ENCODE results near the gene SLC22A16.
"Not testable (repeated sequence)": the region's sequence is repeated elsewhere in the genome, so short reads cannot be mapped to it uniquely, and the experiment has no call there.

SLC22A16 gene

DNA sequence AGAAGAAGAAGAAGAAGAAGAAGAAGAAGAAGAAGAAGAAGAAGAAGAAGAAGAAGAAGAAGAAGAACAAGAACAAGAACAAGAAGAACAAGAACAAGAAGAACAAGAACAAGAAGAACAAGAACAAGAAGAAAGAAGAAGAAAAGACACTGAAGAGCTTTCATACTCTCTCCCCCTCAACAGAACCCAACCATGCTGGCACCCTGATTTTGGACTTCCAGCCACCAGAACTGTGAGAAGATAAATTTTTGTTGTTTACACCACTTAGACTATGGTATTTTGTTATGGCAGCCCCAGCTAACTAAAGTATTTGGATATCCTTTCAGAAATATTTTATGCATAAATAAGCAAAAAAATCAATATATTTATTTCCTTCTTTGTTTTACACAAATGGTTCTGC lies 36.1 kb upstream of the SLC22A16 start:
- H3K9ac ChIP-seq (ENCODE audit: low read length); H3K4me3 ChIP-seq (ENCODE audit: low read length); H3K27ac ChIP-seq (ENCODE audit: low read length); H3K36me3 ChIP-seq (ENCODE audit: control insufficient read depth, low read depth, low read length); H3K27me3 ChIP-seq (ENCODE audit: control insufficient read depth, insufficient read depth, low read length); H3K9me3 ChIP-seq (ENCODE audit: control insufficient read depth, low read depth, low read length): not testable (repeated sequence)
- H3K4me1 ChIP-seq (ENCODE audit: control insufficient read depth, low read depth, low read length): peaks cover 16% of the 10 kb centered on the region

DNA sequence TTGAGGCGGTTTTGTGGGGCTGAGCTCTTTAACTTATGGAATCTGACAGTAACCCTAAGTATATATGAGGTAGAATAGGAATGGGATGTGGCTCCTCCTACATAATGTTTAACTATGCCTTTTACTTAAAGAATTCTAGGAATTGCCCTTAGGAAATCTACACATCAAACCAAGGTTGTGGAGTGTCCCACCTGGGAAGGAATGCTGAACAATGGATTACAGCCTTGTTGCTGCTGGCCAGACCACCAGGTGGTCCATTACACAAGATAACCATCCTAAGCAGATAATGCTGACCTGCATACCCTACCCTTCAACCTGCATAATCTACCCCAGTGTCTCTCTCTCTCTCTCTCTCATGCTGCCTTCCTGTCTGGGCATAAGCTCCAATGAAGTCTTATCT lies 35.0 kb upstream of the SLC22A16 start:
- no peaks in the 10 kb centered on the region for H3K36me3 ChIP-seq (ENCODE audit: control insufficient read depth, low read depth, low read length)
- H3K27ac ChIP-seq (ENCODE audit: low read length): no peak overlapping the region
- H3K27me3 ChIP-seq (ENCODE audit: control insufficient read depth, insufficient read depth, low read length): no peaks in the 10 kb centered on the region
- peaks cover 16% of the 10 kb centered on the region for H3K4me1 ChIP-seq (ENCODE audit: control insufficient read depth, low read depth, low read length)
- H3K9me3 ChIP-seq (ENCODE audit: control insufficient read depth, low read depth, low read length): no peaks in the 10 kb centered on the region
- H3K9ac ChIP-seq (ENCODE audit: low read length): no peak overlapping the region
- no peak overlapping the region for H3K4me3 ChIP-seq (ENCODE audit: low read length)

DNA sequence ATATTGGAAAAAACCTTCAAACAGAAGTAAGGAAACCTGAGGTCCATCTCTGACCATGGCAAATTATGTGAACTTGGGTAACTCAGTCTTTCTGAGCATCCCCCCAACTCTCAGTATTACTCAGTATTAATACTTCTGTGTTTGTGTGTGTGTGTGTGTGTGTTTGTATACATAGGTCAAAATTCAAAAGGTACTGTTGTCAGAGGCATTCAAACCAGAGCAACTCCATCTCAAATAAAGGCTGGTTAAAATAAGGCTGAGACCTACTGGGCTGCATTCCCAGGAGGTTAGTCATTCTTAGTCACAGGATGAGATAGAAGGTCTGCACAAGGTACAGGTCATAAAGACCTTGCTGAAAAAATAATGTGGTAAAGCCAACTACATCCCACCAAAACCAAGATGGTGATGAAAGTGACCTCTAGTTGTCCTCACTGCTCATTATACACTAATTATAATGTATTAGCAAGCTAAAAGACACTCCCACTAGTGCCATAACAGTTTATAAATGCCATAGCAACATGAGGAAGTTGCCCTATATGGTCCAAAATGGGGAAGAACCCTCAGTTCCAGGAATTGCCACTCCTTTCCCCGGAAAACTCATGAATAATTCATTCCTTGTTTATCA lies 33.3 kb upstream of the SLC22A16 start:
- no peaks in the 10 kb centered on the region for H3K9me3 ChIP-seq (ENCODE audit: control insufficient read depth, low read depth, low read length)
- no peaks in the 10 kb centered on the region for H3K36me3 ChIP-seq (ENCODE audit: control insufficient read depth, low read depth, low read length)
- peaks cover 16% of the 10 kb centered on the region for H3K4me1 ChIP-seq (ENCODE audit: control insufficient read depth, low read depth, low read length)
- no peaks in the 10 kb centered on the region for H3K27me3 ChIP-seq (ENCODE audit: control insufficient read depth, insufficient read depth, low read length)
- H3K27ac ChIP-seq (ENCODE audit: low read length): no peak overlapping the region
- H3K4me3 ChIP-seq (ENCODE audit: low read length): no peak overlapping the region
- H3K9ac ChIP-seq (ENCODE audit: low read length): no peak overlapping the region

DNA sequence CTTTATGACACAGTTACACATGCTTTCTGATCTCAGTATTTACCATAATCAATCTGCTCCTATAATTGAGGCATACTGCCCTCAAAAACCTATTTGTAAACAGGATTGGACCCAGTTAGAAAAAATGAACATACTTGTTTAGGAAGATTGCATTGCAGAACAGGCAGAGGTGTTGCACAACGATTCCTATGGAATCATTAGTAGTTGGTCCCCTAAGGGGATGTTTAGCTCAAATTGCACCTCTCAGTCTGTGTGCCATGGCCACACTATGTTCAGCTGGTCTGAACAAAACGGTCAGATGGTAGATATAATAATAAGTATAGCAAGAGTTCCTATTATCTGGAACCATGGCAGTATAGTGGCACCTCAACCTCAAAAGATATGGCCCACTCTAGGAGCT lies 28.5 kb upstream of the SLC22A16 start:
- not testable (repeated sequence) for H3K4me3 ChIP-seq (ENCODE audit: low read length); H3K36me3 ChIP-seq (ENCODE audit: control insufficient read depth, low read depth, low read length); H3K27ac ChIP-seq (ENCODE audit: low read length); H3K9ac ChIP-seq (ENCODE audit: low read length); H3K27me3 ChIP-seq (ENCODE audit: control insufficient read depth, insufficient read depth, low read length); H3K4me1 ChIP-seq (ENCODE audit: control insufficient read depth, low read depth, low read length); H3K9me3 ChIP-seq (ENCODE audit: control insufficient read depth, low read depth, low read length)

DNA sequence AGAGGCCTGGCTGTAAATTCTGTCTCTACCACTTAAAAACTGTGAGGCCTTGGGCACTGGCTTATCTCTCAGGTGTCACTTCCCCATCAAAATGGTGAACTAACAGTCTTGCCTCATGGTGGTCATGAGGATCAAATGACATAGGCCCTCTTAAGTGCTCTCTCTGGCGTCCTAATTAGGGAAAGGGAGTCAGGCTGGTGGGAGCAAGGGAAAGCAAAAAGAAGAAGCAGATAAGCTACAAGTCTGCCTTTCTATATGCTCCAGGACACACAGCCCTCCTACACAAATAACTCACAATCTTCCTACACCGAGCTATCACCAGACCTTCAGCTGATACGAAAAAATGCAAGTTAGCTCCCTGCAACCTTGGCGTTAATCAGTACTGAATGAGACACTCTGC lies 19.5 kb upstream of the SLC22A16 start:
- Histone ChIP-seq H3K4me3 (ENCODE audit: low read length) (no peak overlapping the region), H3K9ac (ENCODE audit: low read length) (no peak overlapping the region), H3K9me3 (ENCODE audit: control insufficient read depth, low read depth, low read length) (no peaks in the 10 kb centered on the region), H3K36me3 (ENCODE audit: control insufficient read depth, low read depth, low read length) (no peaks in the 10 kb centered on the region), H3K27ac (ENCODE audit: low read length) (no peak overlapping the region), H3K4me1 (ENCODE audit: control insufficient read depth, low read depth, low read length) (no peaks in the 10 kb centered on the region), H3K27me3 (ENCODE audit: control insufficient read depth, insufficient read depth, low read length) (no peaks in the 10 kb centered on the region)

DNA sequence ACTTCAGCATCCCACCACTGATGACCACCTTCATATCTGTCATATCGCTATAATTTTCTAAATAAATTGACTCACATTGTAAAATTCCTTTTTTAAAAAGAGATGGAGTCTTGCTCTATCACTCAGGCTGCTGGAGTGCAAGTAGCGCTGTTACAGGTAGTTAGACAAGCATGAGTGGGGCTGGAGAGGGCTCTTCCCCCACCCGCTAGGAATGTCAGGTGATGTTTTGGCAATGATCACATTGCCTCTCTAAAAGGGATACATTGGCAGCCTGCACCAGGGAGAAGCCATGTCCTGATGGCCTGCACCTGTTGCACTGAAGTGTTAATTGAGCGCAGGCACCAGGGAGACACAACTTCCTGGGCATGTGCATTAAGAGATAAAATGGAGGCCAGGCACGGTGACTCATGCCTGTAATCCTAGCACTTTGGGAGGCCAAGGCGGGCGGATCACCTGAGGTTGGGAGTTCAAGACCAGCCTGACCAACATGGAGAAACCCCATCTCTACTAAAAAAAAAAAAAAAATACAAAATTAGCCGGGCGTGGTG lies 16.9 kb upstream of the SLC22A16 start:
- Histone ChIP-seq H3K36me3 (ENCODE audit: control insufficient read depth, low read depth, low read length) (no peaks in the 10 kb centered on the region), H3K27ac (ENCODE audit: low read length) (no peak overlapping the region), H3K9me3 (ENCODE audit: control insufficient read depth, low read depth, low read length) (no peaks in the 10 kb centered on the region), H3K9ac (ENCODE audit: low read length) (no peak overlapping the region), H3K27me3 (ENCODE audit: control insufficient read depth, insufficient read depth, low read length) (no peaks in the 10 kb centered on the region), H3K4me3 (ENCODE audit: low read length) (no peak overlapping the region), H3K4me1 (ENCODE audit: control insufficient read depth, low read depth, low read length) (no peaks in the 10 kb centered on the region)

DNA sequence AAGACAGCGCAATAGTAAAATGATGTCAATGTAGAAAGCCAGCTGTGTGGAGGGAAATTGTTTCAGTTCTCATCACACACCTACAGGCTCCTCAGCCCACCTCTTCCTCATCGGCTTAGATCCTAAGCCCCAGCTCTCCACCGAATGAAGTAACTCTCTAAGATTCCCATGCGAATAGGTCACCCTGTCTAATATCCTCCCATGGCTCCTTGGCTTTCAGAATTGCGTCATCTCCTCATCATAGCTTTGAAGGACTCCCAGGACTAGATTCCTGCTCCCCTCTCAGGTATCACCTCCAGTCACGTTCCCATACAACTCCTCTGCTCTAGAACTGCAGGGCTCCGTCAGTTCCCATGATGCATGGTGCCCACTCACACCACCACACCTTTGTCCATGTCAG lies 16.2 kb upstream of the SLC22A16 start:
- no peak overlapping the region for H3K27ac ChIP-seq (ENCODE audit: low read length)
- H3K27me3 ChIP-seq (ENCODE audit: control insufficient read depth, insufficient read depth, low read length): no peaks in the 10 kb centered on the region
- no peak overlapping the region for H3K4me3 ChIP-seq (ENCODE audit: low read length)
- no peaks in the 10 kb centered on the region for H3K4me1 ChIP-seq (ENCODE audit: control insufficient read depth, low read depth, low read length)
- H3K9me3 ChIP-seq (ENCODE audit: control insufficient read depth, low read depth, low read length): no peaks in the 10 kb centered on the region
- H3K9ac ChIP-seq (ENCODE audit: low read length): no peak overlapping the region
- H3K36me3 ChIP-seq (ENCODE audit: control insufficient read depth, low read depth, low read length): no peaks in the 10 kb centered on the region

DNA sequence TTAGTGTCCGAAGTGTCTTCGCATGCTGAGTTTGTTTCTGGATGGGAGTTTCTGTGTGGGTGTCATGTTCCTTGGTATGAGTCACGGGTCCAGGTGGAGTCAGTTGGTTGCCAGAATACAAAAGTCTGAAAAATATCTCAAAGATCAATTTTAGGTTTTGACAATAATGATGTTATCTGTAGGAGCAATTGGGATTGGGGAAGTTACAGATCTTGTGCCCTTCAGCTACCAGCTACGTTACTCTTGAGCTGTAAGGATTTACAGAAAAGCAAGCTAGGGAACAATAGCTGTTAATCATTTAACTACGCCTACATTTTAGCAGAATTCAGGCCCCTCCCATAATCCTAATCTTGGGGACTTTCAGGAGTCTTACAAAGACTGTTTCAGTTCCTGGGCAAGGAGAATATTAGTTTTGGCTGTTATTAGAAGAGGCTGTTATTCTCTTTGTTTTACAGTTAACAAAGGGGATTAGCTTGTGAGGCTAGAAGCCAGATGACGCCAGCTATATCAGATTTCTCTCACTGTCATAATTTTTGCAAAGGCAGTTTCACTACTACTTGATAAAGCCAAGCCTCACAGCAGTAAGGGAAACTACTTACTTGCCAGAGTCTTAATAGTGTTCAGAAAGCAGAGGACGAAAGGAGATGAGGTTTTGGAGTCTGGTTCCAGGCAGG lies 15.4 kb upstream of the SLC22A16 start:
- H3K4me3 ChIP-seq (ENCODE audit: low read length): no peak overlapping the region
- no peak overlapping the region for H3K9ac ChIP-seq (ENCODE audit: low read length)
- H3K4me1 ChIP-seq (ENCODE audit: control insufficient read depth, low read depth, low read length): no peaks in the 10 kb centered on the region
- no peaks in the 10 kb centered on the region for H3K36me3 ChIP-seq (ENCODE audit: control insufficient read depth, low read depth, low read length)
- H3K9me3 ChIP-seq (ENCODE audit: control insufficient read depth, low read depth, low read length): no peaks in the 10 kb centered on the region
- H3K27me3 ChIP-seq (ENCODE audit: control insufficient read depth, insufficient read depth, low read length): no peaks in the 10 kb centered on the region
- no peak overlapping the region for H3K27ac ChIP-seq (ENCODE audit: low read length)

DNA sequence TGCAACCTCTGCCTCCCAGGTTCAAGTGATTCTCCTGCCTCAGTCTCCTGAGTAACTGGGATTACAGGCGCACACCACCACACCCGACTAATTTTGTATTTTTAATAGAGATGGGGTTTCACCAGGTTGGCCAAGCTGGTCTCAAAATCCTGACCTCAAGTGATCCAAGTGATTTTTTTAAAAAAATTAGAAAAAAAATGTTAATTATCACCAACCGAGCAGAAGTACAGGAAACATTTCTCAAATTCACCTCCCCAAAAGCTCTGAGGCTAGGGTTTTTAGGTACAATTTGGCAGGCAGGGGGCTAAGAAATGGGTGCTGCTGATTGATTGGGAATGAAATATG lies 14.9 kb upstream of the SLC22A16 start:
- H3K27me3 ChIP-seq (ENCODE audit: control insufficient read depth, insufficient read depth, low read length): no peaks in the 10 kb centered on the region
- no peaks in the 10 kb centered on the region for H3K36me3 ChIP-seq (ENCODE audit: control insufficient read depth, low read depth, low read length)
- H3K9ac ChIP-seq (ENCODE audit: low read length): no peak overlapping the region
- no peak overlapping the region for H3K27ac ChIP-seq (ENCODE audit: low read length)
- H3K9me3 ChIP-seq (ENCODE audit: control insufficient read depth, low read depth, low read length): no peaks in the 10 kb centered on the region
- no peaks in the 10 kb centered on the region for H3K4me1 ChIP-seq (ENCODE audit: control insufficient read depth, low read depth, low read length)
- no peak overlapping the region for H3K4me3 ChIP-seq (ENCODE audit: low read length)

DNA sequence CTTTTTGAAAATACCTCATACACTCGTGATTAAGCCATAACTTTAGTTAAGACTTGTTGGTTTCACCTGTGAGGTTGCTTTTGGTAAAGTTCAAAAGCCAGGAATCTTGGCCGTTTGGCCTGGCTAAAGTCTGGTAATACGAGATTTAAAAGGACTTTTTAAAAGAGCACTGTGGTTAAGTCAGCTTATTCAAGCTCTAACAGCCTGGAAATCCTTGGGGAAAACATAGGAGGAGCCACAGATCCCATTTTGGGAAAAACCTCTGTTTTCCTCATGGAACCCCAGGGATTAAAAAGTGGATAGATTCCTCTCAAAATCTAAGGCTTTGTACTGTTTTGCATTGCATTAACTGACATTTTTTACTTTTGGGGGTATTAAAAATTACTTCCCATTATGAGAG lies 13.7 kb upstream of the SLC22A16 start:
- Histone ChIP-seq H3K36me3 (ENCODE audit: control insufficient read depth, low read depth, low read length) (no peaks in the 10 kb centered on the region), H3K9me3 (ENCODE audit: control insufficient read depth, low read depth, low read length) (no peaks in the 10 kb centered on the region), H3K27ac (ENCODE audit: low read length) (no peak overlapping the region), H3K4me3 (ENCODE audit: low read length) (no peak overlapping the region), H3K27me3 (ENCODE audit: control insufficient read depth, insufficient read depth, low read length) (no peaks in the 10 kb centered on the region), H3K4me1 (ENCODE audit: control insufficient read depth, low read depth, low read length) (no peaks in the 10 kb centered on the region), H3K9ac (ENCODE audit: low read length) (no peak overlapping the region)

DNA sequence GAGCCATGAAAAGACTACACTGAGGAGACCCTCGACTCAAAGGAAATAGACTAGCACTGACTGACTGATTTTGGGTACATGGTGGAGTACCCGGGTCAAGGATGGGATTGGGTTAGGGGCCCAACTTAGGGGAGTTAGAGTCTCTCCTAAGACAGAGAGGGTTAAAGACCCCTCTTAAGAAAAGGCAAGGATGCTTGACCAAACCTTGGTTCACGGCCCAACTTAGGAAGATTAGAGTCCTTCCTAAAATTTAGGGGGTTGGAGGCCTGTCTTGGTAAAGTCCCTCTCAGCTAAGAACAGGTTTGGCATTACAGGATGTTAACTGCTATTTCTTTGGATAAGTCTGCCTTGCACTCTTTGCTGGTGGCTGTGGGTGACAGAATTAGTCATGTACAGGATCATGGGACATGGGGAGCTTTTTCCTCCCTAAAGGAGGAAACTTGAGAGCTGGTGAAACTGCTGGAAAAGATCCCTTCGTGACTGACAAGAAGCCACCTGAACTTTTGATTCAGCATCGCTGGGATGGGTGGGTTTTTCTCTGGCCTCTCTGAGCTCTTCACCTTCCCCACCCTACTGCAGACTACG lies 12.3 kb upstream of the SLC22A16 start:
- H3K4me3 ChIP-seq (ENCODE audit: low read length): no peak overlapping the region
- H3K27ac ChIP-seq (ENCODE audit: low read length): no peak overlapping the region
- H3K9me3 ChIP-seq (ENCODE audit: control insufficient read depth, low read depth, low read length): no peaks in the 10 kb centered on the region
- no peaks in the 10 kb centered on the region for H3K36me3 ChIP-seq (ENCODE audit: control insufficient read depth, low read depth, low read length)
- H3K27me3 ChIP-seq (ENCODE audit: control insufficient read depth, insufficient read depth, low read length): no peaks in the 10 kb centered on the region
- no peak overlapping the region for H3K9ac ChIP-seq (ENCODE audit: low read length)
- H3K4me1 ChIP-seq (ENCODE audit: control insufficient read depth, low read depth, low read length): no peaks in the 10 kb centered on the region

DNA sequence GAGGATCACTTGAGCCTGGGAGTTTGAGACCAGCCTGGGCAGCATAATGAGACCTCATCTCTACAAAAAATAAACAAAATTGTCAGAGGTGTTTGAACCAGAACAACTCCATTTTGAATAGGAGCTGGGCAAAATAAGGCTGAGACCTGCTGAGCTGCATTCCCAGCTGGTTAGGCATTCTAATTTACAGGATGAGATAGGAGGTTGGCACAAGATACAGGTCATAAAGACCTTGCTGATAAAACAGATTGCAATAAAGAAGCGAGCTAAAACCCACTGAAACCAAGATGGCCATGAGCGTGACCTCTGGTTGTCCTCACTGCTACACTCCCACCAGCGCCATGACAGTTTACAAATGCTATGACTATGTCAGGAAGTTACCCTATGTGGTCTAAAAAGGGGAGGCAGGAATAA lies 11.6 kb upstream of the SLC22A16 start:
- H3K27ac ChIP-seq (ENCODE audit: low read length); H3K36me3 ChIP-seq (ENCODE audit: control insufficient read depth, low read depth, low read length); H3K4me3 ChIP-seq (ENCODE audit: low read length); H3K4me1 ChIP-seq (ENCODE audit: control insufficient read depth, low read depth, low read length); H3K27me3 ChIP-seq (ENCODE audit: control insufficient read depth, insufficient read depth, low read length); H3K9ac ChIP-seq (ENCODE audit: low read length); H3K9me3 ChIP-seq (ENCODE audit: control insufficient read depth, low read depth, low read length): not testable (repeated sequence)
